WTC11 (cell line): ENCODE measurements around the gene GTF3C1.

Experiments
- CREM ChIP-seq: sonication (generic); formaldehyde crosslinking; IDR thresholded peaks from 2 replicates; pipeline ENCODE4 v1.8.1; 2022; ENCODE audit warnings: mild to moderate bottlenecking, missing genetic modification reagents, moderate library complexity
- CTCF ChIP-seq: fragments of 200-600 bp; IDR thresholded peaks from 2 replicates; pipeline ENCODE4 v1.8.0; 2022; ENCODE audit warnings: antibody characterized with exemption
- E2F1 ChIP-seq: sonication (generic); formaldehyde crosslinking; IDR thresholded peaks from 2 replicates; pipeline ENCODE4 v1.8.0; 2022; ENCODE audit warnings: mild to moderate bottlenecking, missing genetic modification reagents
- MAX ChIP-seq: sonication (generic); formaldehyde crosslinking; IDR thresholded peaks from 2 replicates; pipeline ENCODE4 v1.8.0; 2022; ENCODE audit warnings: mild to moderate bottlenecking, missing genetic modification reagents
- TCF7 ChIP-seq: sonication (generic); formaldehyde crosslinking; IDR thresholded peaks from 2 replicates; pipeline ENCODE4 v1.8.0; 2022; ENCODE audit warnings: mild to moderate bottlenecking, low read depth, missing genetic modification reagents, moderate library complexity
- TP53 ChIP-seq: sonication (generic); formaldehyde crosslinking; IDR thresholded peaks from 2 replicates; pipeline ENCODE4 v1.8.1; 2023; ENCODE audit warnings: mild to moderate bottlenecking, missing genetic modification reagents
- USF2 ChIP-seq: sonication (generic); formaldehyde crosslinking; IDR thresholded peaks from 2 replicates; pipeline ENCODE4 v1.8.1; 2023; ENCODE audit warnings: mild to moderate bottlenecking, missing genetic modification reagents, moderate library complexity
- ZNF671 ChIP-seq: fragments of 250-450 bp; sonication (Bioruptor Pico); IDR thresholded peaks from 2 replicates; pipeline ENCODE4 v1.8.0; 2021; ENCODE audit warnings: mild to moderate bottlenecking

- TF ChIP-seq CREM (CRISPR knock-in tag) (no peak), ZNF671 (no peak), CTCF (no peak), TP53 (CRISPR knock-in tag) (no peak), MAX (CRISPR knock-in tag) (no peak), E2F1 (CRISPR knock-in tag) (no peak), USF2 (no peak), TCF7 (no peak)
Observed at GRCh38 chr16:27417047-27417671, 132.6 kb downstream of the GTF3C1 start.
